H9 (cell line): ENCODE measurements around the gene KRTAP23-1. TPM values are rescaled to one million over a fixed set of nuclear protein-coding genes. Genes with fewer than 3 reads are reported as not detected.

Source experiments
- DNase-seq: peaks from one replicate; pipeline ENCODE4 v3.0.0-alpha.2; 2017
- H2AFZ ChIP-seq: one replicate; pipeline ENCODE4 v1.6.1; 2013; ENCODE audit warnings: mild to moderate bottlenecking, low read length, control low read depth, moderate library complexity
- H2AK5ac ChIP-seq: 2 replicates; pipeline ENCODE4 v1.6.1; 2013; ENCODE audit warnings: low read length, control low read depth, mixed read lengths; ENCODE audit not compliant: insufficient read length
- H2BK120ac ChIP-seq: one replicate; pipeline ENCODE4 v1.6.1; 2013; ENCODE audit warnings: low read depth, mild to moderate bottlenecking, low read length, control low read depth, inconsistent platforms; ENCODE audit not compliant: poor library complexity, severe bottlenecking
- H2BK12ac ChIP-seq: 2 replicates; pipeline ENCODE4 v1.6.1; 2013; ENCODE audit warnings: low read length, control low read depth, mixed read lengths, low read depth; ENCODE audit not compliant: insufficient read length
- H2BK15ac ChIP-seq: 2 replicates; pipeline ENCODE4 v1.6.1; 2013; ENCODE audit warnings: low read depth, low read length, control low read depth
- H2BK20ac ChIP-seq: one replicate; pipeline ENCODE4 v1.6.1; 2013; ENCODE audit warnings: low read depth, mild to moderate bottlenecking, low read length, control low read depth, inconsistent platforms; ENCODE audit not compliant: poor library complexity, severe bottlenecking
- H2BK5ac ChIP-seq: 2 replicates; pipeline ENCODE4 v1.6.1; 2013; ENCODE audit warnings: low read length, control low read depth, mixed read lengths; ENCODE audit not compliant: insufficient read length
- H3K14ac ChIP-seq: 2 replicates; pipeline ENCODE4 v1.6.1; 2013; ENCODE audit warnings: low read length, control low read depth; ENCODE audit not compliant: insufficient read depth
- H3K18ac ChIP-seq: 2 replicates; pipeline ENCODE4 v1.6.1; 2013; ENCODE audit warnings: low read depth, mild to moderate bottlenecking, mixed read lengths, low read length, control low read depth; ENCODE audit not compliant: insufficient read length
- H3K23ac ChIP-seq: 2 replicates; pipeline ENCODE4 v1.6.1; 2013; ENCODE audit warnings: low read length, control low read depth, mixed read lengths, low read depth; ENCODE audit not compliant: insufficient read length
- H3K23me2 ChIP-seq: 2 replicates; pipeline ENCODE4 v1.6.1; 2013; ENCODE audit warnings: low read depth, mild to moderate bottlenecking, mixed read lengths, low read length, control low read depth; ENCODE audit not compliant: insufficient read length, poor library complexity, severe bottlenecking
- H3K27ac ChIP-seq: 2 replicates; pipeline ENCODE4 v1.5.1; 2013; ENCODE audit warnings: low read length, control low read depth, mixed read lengths, low read depth; ENCODE audit not compliant: insufficient read length
- H3K27me3 ChIP-seq: 2 replicates; pipeline ENCODE4 v1.6.1; 2013; ENCODE audit warnings: low read length, control low read depth, inconsistent platforms; ENCODE audit not compliant: insufficient read depth
- H3K4ac ChIP-seq: 2 replicates; pipeline ENCODE4 v1.6.1; 2013; ENCODE audit warnings: low read depth, mild to moderate bottlenecking, control low read depth, inconsistent platforms, low read length, moderate library complexity
- H3K4me1 ChIP-seq: 2 replicates; pipeline ENCODE4 v1.6.1; 2013; ENCODE audit warnings: low read length, control low read depth, inconsistent platforms; ENCODE audit not compliant: insufficient read depth
- H3K4me2 ChIP-seq: 2 replicates; pipeline ENCODE4 v1.6.1; 2013; ENCODE audit warnings: low read length, control low read depth, mixed read lengths; ENCODE audit not compliant: insufficient read length, insufficient read depth
- H3K56ac ChIP-seq: 2 replicates; pipeline ENCODE4 v1.6.1; 2013; ENCODE audit warnings: low read depth, mild to moderate bottlenecking, mixed read lengths, low read length, control low read depth; ENCODE audit not compliant: insufficient read length
- H3K79me1 ChIP-seq: 2 replicates; pipeline ENCODE4 v1.6.1; 2013; ENCODE audit warnings: low read depth, mild to moderate bottlenecking, moderate library complexity, low read length, control low read depth, inconsistent platforms; ENCODE audit not compliant: insufficient read depth, poor library complexity, severe bottlenecking
- H3K79me2 ChIP-seq: 2 replicates; pipeline ENCODE4 v1.6.1; 2013; ENCODE audit warnings: low read length, control low read depth, inconsistent platforms; ENCODE audit not compliant: insufficient read depth
- H3K9ac ChIP-seq: 2 replicates; pipeline ENCODE4 v1.6.1; 2013; ENCODE audit warnings: low read length, control low read depth, mixed read lengths; ENCODE audit not compliant: insufficient read length; ENCODE audit errors: extremely low read depth
- H3K9me3 ChIP-seq: one replicate; pipeline ENCODE4 v1.6.1; 2013; ENCODE audit warnings: low read depth, low read length, inconsistent platforms; ENCODE audit not compliant: control insufficient read depth
- H3T11ph ChIP-seq: one replicate; pipeline ENCODE4 v1.6.1; 2013; ENCODE audit warnings: mild to moderate bottlenecking, low read length, control low read depth, inconsistent platforms
- H4K20me1 ChIP-seq: one replicate; pipeline ENCODE4 v1.6.1; 2013; ENCODE audit not compliant: control insufficient read depth, insufficient read length, insufficient read depth
- H4K5ac ChIP-seq: 2 replicates; pipeline ENCODE4 v1.6.1; 2013; ENCODE audit warnings: low read depth, mild to moderate bottlenecking, mixed read lengths, low read length, control low read depth; ENCODE audit not compliant: insufficient read length
- H4K8ac ChIP-seq: replicated peaks from 2 replicates; pipeline ENCODE4 v1.6.1; 2013; ENCODE audit warnings: low read length, control low read depth, mixed read lengths, low read depth; ENCODE audit not compliant: insufficient read length
- H4K91ac ChIP-seq: 2 replicates; pipeline ENCODE4 v1.6.1; 2013; ENCODE audit warnings: low read depth, mild to moderate bottlenecking, moderate library complexity, mixed read lengths, low read length, control low read depth; ENCODE audit not compliant: insufficient read length
- H3K27ac Mint-ChIP-seq, 3 experiments: 2 replicates in 2 of 3; 3 replicates in 1 of 3; pipeline ENCODE4 v1.8.0; 2020 to 2021; ENCODE audit warnings: mixed read lengths in 3 of 3, mild to moderate bottlenecking in 1 of 3, moderate library complexity in 1 of 3
- H3K27me3 Mint-ChIP-seq: 2 replicates; pipeline ENCODE4 v1.8.0; 2021; ENCODE audit warnings: low read depth, mild to moderate bottlenecking, moderate library complexity, mixed read lengths
- H3K36me3 Mint-ChIP-seq, 3 experiments: 2 replicates in 2 of 3; 3 replicates in 1 of 3; pipeline ENCODE4 v1.8.0; 2020 to 2021; ENCODE audit warnings: low read depth in 3 of 3, mixed read lengths in 3 of 3; ENCODE audit not compliant: insufficient read depth in 1 of 3
- H3K4me1 Mint-ChIP-seq, 2 experiments: 2 replicates each; pipeline ENCODE4 v1.8.0; 2020; ENCODE audit warnings: mixed read lengths in 2 of 2
- H3K4me3 Mint-ChIP-seq, 2 experiments: 2 replicates in 1 of 2; 3 replicates in 1 of 2; pipeline ENCODE4 v1.8.0; 2020 to 2021; ENCODE audit warnings: mild to moderate bottlenecking in 2 of 2, mixed read lengths in 2 of 2, moderate library complexity in 1 of 2
- H3K9me3 Mint-ChIP-seq, 2 experiments: 2 replicates in 1 of 2; 3 replicates in 1 of 2; pipeline ENCODE4 v1.8.0; 2020; ENCODE audit warnings: mild to moderate bottlenecking in 2 of 2, mixed read lengths in 2 of 2, moderate library complexity in 1 of 2
- CTCF ChIP-seq: fragments of 200-600 bp; sonication (generic); conservative IDR thresholded peaks from 3 replicates; pipeline ENCODE4 v1.8.0; 2021; ENCODE audit warnings: antibody characterized with exemption, mild to moderate bottlenecking
- WGBS: extraction: QIAGEN DNeasy Blood & Tissue Kit; methylation state at CpG from one replicate; pipeline ENCODE4 v1.1.7; 2013; ENCODE audit warnings: missing lambda C conversion rate, low lambda C conversion rate, mixed read lengths; ENCODE audit not compliant: insufficient read length; ENCODE audit errors: extremely low coverage; 5-methylcytosine and 5-hydroxymethylcytosine counted together
- total RNA-seq: library from RNA; stranded (reverse); gene quantifications from 2 replicates; pipeline ENCODE4 v1.2.1, GENCODE V29; 2021

KRTAP23-1 gene
- total RNA-seq, 1 experiment from 2014 or later: not detected

DNA sequence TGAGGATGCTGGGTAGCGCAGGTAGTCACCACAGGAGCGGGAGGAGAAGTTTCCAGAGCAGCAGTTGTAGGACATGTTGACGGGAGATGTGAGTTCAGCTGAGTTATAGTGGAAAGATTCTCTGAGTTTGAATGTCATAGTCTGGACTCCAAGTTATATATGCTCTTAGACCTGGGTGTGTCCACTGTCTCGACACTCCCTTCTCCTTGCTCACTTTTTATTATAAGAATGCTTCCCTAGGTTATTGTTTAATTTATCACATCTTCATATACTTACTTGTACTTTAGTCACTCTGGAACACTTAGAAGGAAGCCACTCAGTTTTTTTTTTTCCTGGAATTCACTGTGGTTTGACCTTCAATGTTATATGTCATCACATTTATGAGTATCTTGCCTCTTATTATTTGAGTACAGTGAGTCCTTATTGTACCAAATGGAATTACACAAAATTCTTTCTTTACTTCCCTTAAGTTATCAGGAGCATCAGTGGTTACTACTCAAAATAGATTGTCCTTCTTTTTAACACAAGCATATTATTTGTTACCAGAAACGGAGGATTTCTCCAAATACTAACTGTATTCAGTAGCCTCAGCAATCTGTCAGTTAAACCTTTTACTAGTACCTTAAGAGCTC lies 23.8 kb upstream of the KRTAP23-1 start, which contains the start of gene KRTAP13-2:
KRTAP13-2 (minus strand) TSS at position 133 of the 632 bp plus-strand sequence; CDS start at position 75, 58 bp downstream.
- no peaks in the 10 kb centered on the region; a peak in 1 of 7 replicates for H3K36me3 Mint-ChIP-seq
- H2AK5ac ChIP-seq: no peak within 1 kb of the TSS
- DNase-seq: no peak
- peaks cover 0 to 6% of the 10 kb centered on the region in 2 experiments; a peak in 3 of 5 replicates for H3K9me3 Mint-ChIP-seq
- no peak within 1 kb of the TSS for H2BK15ac ChIP-seq
- no peak for TF ChIP-seq CTCF
- WGBS: no CpG with 5 or more reads among the region's 5 CpGs
- H3K27me3 ChIP-seq: no peaks in the 10 kb centered on the region
- H2AFZ ChIP-seq: no peak within 1 kb of the TSS
- H3K23me2 ChIP-seq: no peaks in the 10 kb centered on the region
- no peak within 1 kb of the TSS for H3K4me2 ChIP-seq
- H3K18ac ChIP-seq: no peak within 1 kb of the TSS
- H3K4ac ChIP-seq: no peak within 1 kb of the TSS
- H2BK5ac ChIP-seq: no peak within 1 kb of the TSS
- H3K23ac ChIP-seq: no peak within 1 kb of the TSS
- H4K5ac ChIP-seq: no peak within 1 kb of the TSS
- H3K56ac ChIP-seq: no peak within 1 kb of the TSS
- H3K9ac ChIP-seq: no peak within 1 kb of the TSS
- H3K14ac ChIP-seq: no peak within 1 kb of the TSS
- no peak within 1 kb of the TSS for H2BK12ac ChIP-seq
- H3K9me3 ChIP-seq: no peaks in the 10 kb centered on the region
- no peaks in the 10 kb centered on the region; the same call in 1 of the 2 replicates for H3K27me3 Mint-ChIP-seq
- H3K4me3 Mint-ChIP-seq: no peak within 1 kb of the TSS
- H4K91ac ChIP-seq: no peak within 1 kb of the TSS
- H3K79me2 ChIP-seq: no peaks in the 10 kb centered on the region
- no peak within 1 kb of the TSS for H3T11ph ChIP-seq
- no peaks in the 10 kb centered on the region for H3K4me1 ChIP-seq
- H3K4me1 Mint-ChIP-seq: no peaks in the 10 kb centered on the region
- no peaks in the 10 kb centered on the region for H3K79me1 ChIP-seq
- H4K20me1 ChIP-seq: no peaks in the 10 kb centered on the region
- H3K27ac ChIP-seq: no peak within 1 kb of the TSS
- H2BK20ac ChIP-seq: no peak within 1 kb of the TSS
- no peak within 1 kb of the TSS for H4K8ac ChIP-seq
- no peak within 1 kb of the TSS for H2BK120ac ChIP-seq
- no peak within 1 kb of the TSS for H3K27ac Mint-ChIP-seq
